ENCODE measurements around the gene AATF. TPM values are rescaled to one million over a fixed set of nuclear protein-coding genes. Genes with fewer than 3 reads are reported as not detected.

The AATF gene
- total and polyA plus RNA-seq, 2 donors (not counting 1 experiment from before 2014, with no cell fraction given), result 23.9 to 54.8 TPM

- no peak overlapping the region for H3K4me2 ChIP-seq (replicated peaks; ENCODE audit: low read depth, low read length, poor library complexity, severe bottlenecking)
- ATAC-seq (ENCODE audit: low read depth) (no peak), DNase-seq (no peak)
- WGBS (ENCODE audit: insufficient coverage), result 84% methylated on average over 2 of the region's 2 CpGs
- H3K27ac Mint-ChIP-seq, result no peak overlapping the region
- no peak overlapping the region for H3K4me3 ChIP-seq (ENCODE audit: control extremely low read depth in 1 of 5, extremely low read depth in 1 of 5, insufficient read depth in 1 of 5, low read depth in 2 of 5, low read length in 4 of 5)
- H3K9me3 Mint-ChIP-seq (ENCODE audit: insufficient read depth), result no peaks in the 10 kb centered on the region
- H4K20me1 ChIP-seq (ENCODE audit: control insufficient read depth, insufficient read depth, low read length, poor library complexity, severe bottlenecking), result no peaks in the 10 kb centered on the region
- H3K27me3 Mint-ChIP-seq, result no peaks in the 10 kb centered on the region
- no peaks in the 10 kb centered on the region for H3K9me3 ChIP-seq (ENCODE audit: control extremely low read depth in 1 of 3, control insufficient read depth in 2 of 3, insufficient read depth in 1 of 3, low read length in 2 of 3)
- no peak overlapping the region for H3K4me3 Mint-ChIP-seq
- H3K4me1 ChIP-seq (ENCODE audit: control insufficient read depth in 2 of 2, insufficient read depth in 2 of 2, low read length in 2 of 2), result no peaks in the 10 kb centered on the region
- H3K27me3 ChIP-seq (replicated peaks in 1 of 4; ENCODE audit: control extremely low read depth in 1 of 4, control insufficient read depth in 3 of 4, insufficient read depth in 4 of 4, low read length in 3 of 4), result no peaks in the 10 kb centered on the region
- no peaks in the 10 kb centered on the region for H3K79me2 ChIP-seq (ENCODE audit: control insufficient read depth, insufficient read depth, low read length)
- ChIA-PET POLR2A (no interaction called here), CTCF (interaction anchor here (1.1 kb wide), 1 partner anchor 400 kb away, joined by 3 read pairs; no protein-coding TSS in a partner anchor)
- H3K36me3 ChIP-seq (replicated peaks in 1 of 2; ENCODE audit: control extremely low read depth in 1 of 2, control insufficient read depth in 1 of 2, extremely low read depth in 1 of 2, insufficient read depth in 2 of 2, low read length in 1 of 2), result peaks cover 7 to 28% of the 10 kb centered on the region in 2 experiments
- H2AFZ ChIP-seq (ENCODE audit: insufficient read depth, low read depth, low read length, poor library complexity, severe bottlenecking), result no peak overlapping the region
- H3K27ac ChIP-seq (ENCODE audit: low read length in 2 of 2), result no peak overlapping the region
- TF ChIP-seq CTCF (IDR thresholded peaks at IDR 0.05) (no peak), EZH2 (IDR thresholded peaks at IDR 0.05; ENCODE audit: borderline replicate concordance, insufficient read depth, low read depth, low read length, poor library complexity, severe bottlenecking) (no peak)
- no peak overlapping the region for H3K9ac ChIP-seq (ENCODE audit: low read length)
- no peaks in the 10 kb centered on the region for H3K4me1 Mint-ChIP-seq
- intact Hi-C loops (cut with micrococcal nuclease), result no loop called here
Observed at GRCh38 chr17:37025847-37026530, 77.2 kb downstream of the AATF start.

- Histone ChIP-seq H3K9me3 (ENCODE audit: control extremely low read depth in 1 of 3, control insufficient read depth in 2 of 3, insufficient read depth in 1 of 3, low read length in 2 of 3) (no peaks in the 10 kb centered on the region), H3K27ac (ENCODE audit: low read length in 2 of 2) (no peak overlapping the region), H4K20me1 (ENCODE audit: control insufficient read depth, insufficient read depth, low read length, poor library complexity, severe bottlenecking) (no peaks in the 10 kb centered on the region), H3K79me2 (ENCODE audit: control insufficient read depth, insufficient read depth, low read length) (no peaks in the 10 kb centered on the region), H3K4me3 (ENCODE audit: control extremely low read depth in 1 of 5, extremely low read depth in 1 of 5, insufficient read depth in 1 of 5, low read depth in 2 of 5, low read length in 4 of 5) (no peak overlapping the region), H2AFZ (ENCODE audit: insufficient read depth, low read depth, low read length, poor library complexity, severe bottlenecking) (no peak overlapping the region), H3K9ac (ENCODE audit: low read length) (no peak overlapping the region), H3K36me3 (replicated peaks in 1 of 2; ENCODE audit: control extremely low read depth in 1 of 2, control insufficient read depth in 1 of 2, extremely low read depth in 1 of 2, insufficient read depth in 2 of 2, low read length in 1 of 2) (peaks cover 9 to 31% of the 10 kb centered on the region in 2 experiments), H3K4me2 (replicated peaks; ENCODE audit: low read depth, low read length, poor library complexity, severe bottlenecking) (no peak overlapping the region), H3K27me3 (replicated peaks in 1 of 4; ENCODE audit: control extremely low read depth in 1 of 4, control insufficient read depth in 3 of 4, insufficient read depth in 4 of 4, low read length in 3 of 4) (no peaks in the 10 kb centered on the region), H3K4me1 (ENCODE audit: control insufficient read depth in 2 of 2, insufficient read depth in 2 of 2, low read length in 2 of 2) (no peaks in the 10 kb centered on the region)
- DNase-seq (no peak), ATAC-seq (ENCODE audit: low read depth) (no peak)
- CTCF ChIA-PET, result interaction anchor here (1.1 kb wide), 1 partner anchor 400 kb away, joined by 3 read pairs; no protein-coding TSS in a partner anchor
- no peak overlapping the region for H3K4me3 Mint-ChIP-seq
- no peaks in the 10 kb centered on the region for H3K4me1 Mint-ChIP-seq
- TF ChIP-seq EZH2 (IDR thresholded peaks at IDR 0.05; ENCODE audit: borderline replicate concordance, insufficient read depth, low read depth, low read length, poor library complexity, severe bottlenecking) (no peak), CTCF (IDR thresholded peaks at IDR 0.05) (no peak)
- POLR2A ChIA-PET, result no interaction called here
- H3K27me3 Mint-ChIP-seq, result no peaks in the 10 kb centered on the region
- H3K27ac Mint-ChIP-seq, result no peak overlapping the region
- intact Hi-C loops (cut with micrococcal nuclease), result no loop called here
- no CpG with 5 or more reads among the region's 1 CpG for WGBS (ENCODE audit: insufficient coverage)
- no peaks in the 10 kb centered on the region for H3K9me3 Mint-ChIP-seq (ENCODE audit: insufficient read depth)
Observed at GRCh38 chr17:37026531-37026869, 77.7 kb downstream of the AATF start.

Data from B cell (primary cell).